Right ventricle myocardium superior (tissue), 1 donor: ENCODE measurements around the gene GFER. TPM values are rescaled to one million over a fixed set of nuclear protein-coding genes. Genes with fewer than 3 reads are reported as not detected.
"Not testable (repeated sequence)": the region's sequence is repeated elsewhere in the genome, so short reads cannot be mapped to it uniquely, and the experiment has no call there.

Experiments
- ATAC-seq: fragments of 200-7000 bp; cut with Tn5 transposase; one replicate; pipeline ENCODE4 v1.9.1; 2020; ENCODE audit warnings: mild to moderate bottlenecking; ENCODE audit not compliant: poor library complexity
- DNase-seq: peaks from one replicate; pipeline ENCODE4 v3.0.0-alpha.2; 2020
- intact Hi-C: fragments of 100-400 bp; cut with DNase I; formaldehyde crosslinking; loops from one replicate; pipeline ENCODE4 v1.11.2; 2022
- total RNA-seq: library from RNA; stranded (reverse); fragmentation: NEBNext Ultra II Directional; extraction: Animal tissue kit (Norgen Biotek cat#: 25700); gene quantifications from one replicate; pipeline ENCODE4 v1.2.1, GENCODE V29; 2021
- donor health status: DM: no; HTN: yes; CAD: no; lungs with severe emphysema.

GFER gene
- total RNA-seq, 1 donor from 2014 or later, result 28.3 TPM

GRCh38 chr16:2030036-2030435 is 46.0 kb downstream of the GFER start:
- ATAC-seq (no peak), DNase-seq (no peak)
- intact Hi-C loops, result no loop called here

- ATAC-seq (no peak), DNase-seq (peak; percentile 75)
- intact Hi-C loops, result no loop called here
Measured at GRCh38 chr16:2031081-2031577, 47.1 kb downstream of the GFER start.

GRCh38 chr16:2032285-2033056 is 48.5 kb downstream of the GFER start:
- peak; percentile 65 for DNase-seq
- intact Hi-C loops, result no loop called here
- ATAC-seq, result peak; percentile 11

GRCh38 chr16:2033057-2033908 is 49.3 kb downstream of the GFER start:
- DNase-seq (peak; percentile 79), ATAC-seq (peak; percentile 62)
- intact Hi-C loops, result no loop called here

GRCh38 chr16:2033909-2034695 is 50.1 kb downstream of the GFER start:
- DNase-seq, ATAC-seq, intact Hi-C loops: not testable (repeated sequence)

- DNase-seq (no peak), ATAC-seq (no peak)
- intact Hi-C loops, result no loop called here
Measured at GRCh38 chr16:2034696-2035430, 50.9 kb downstream of the GFER start.

- ATAC-seq (peak; percentile 9), DNase-seq (peak; percentile 84)
- intact Hi-C loops, result no loop called here
Measured at GRCh38 chr16:2035431-2036199, 51.6 kb downstream of the GFER start.

GRCh38 chr16:2036200-2036966 is 52.4 kb downstream of the GFER start:
- no peak for DNase-seq

GRCh38 chr16:2037115-2037514 is 53.1 kb downstream of the GFER start:
- ATAC-seq, result no peak
- intact Hi-C loops, result no loop called here
- no peak for DNase-seq

More at GRCh38 chr16:2036200-2036966, 52.4 kb downstream of the GFER start:
- no peak for ATAC-seq
- intact Hi-C loops, result no loop called here

Other genes starting within 250 kb of the GFER start
- 33.6 TPM for gene NME3, start 212.7 kb upstream of the GFER start, total RNA-seq
- 7.1 TPM for gene EME2, start 211.4 kb upstream of the GFER start, total RNA-seq
- gene MRPS34, start 211.1 kb upstream of the GFER start, total RNA-seq, result 91.8 TPM
- gene SPSB3, start 201.6 kb upstream of the GFER start, total RNA-seq, result 37.5 TPM
- gene NUBP2, start 201.2 kb upstream of the GFER start, total RNA-seq, result 34.8 TPM
- 0.11 TPM for gene IGFALS, start 190.5 kb upstream of the GFER start, total RNA-seq
- 163 TPM for gene HAGH, start 157.4 kb upstream of the GFER start, total RNA-seq
- 31.0 TPM for gene FAHD1, start 157.0 kb upstream of the GFER start, total RNA-seq
- not detected for gene MEIOB, start 112.0 kb upstream of the GFER start, total RNA-seq
- gene HS3ST6, start 65.8 kb upstream of the GFER start, total RNA-seq, result not detected
- 22.8 TPM for gene MSRB1, start 41.0 kb upstream of the GFER start, total RNA-seq
- gene RPL3L, start 29.5 kb upstream of the GFER start, total RNA-seq, result 304 TPM
- 723 TPM for gene NDUFB10, start 24.7 kb upstream of the GFER start, total RNA-seq
- 770 TPM for gene RPS2, start 19.4 kb upstream of the GFER start, total RNA-seq
- gene RNF151, start 17.3 kb upstream of the GFER start, total RNA-seq, result not detected
- 20.3 TPM for gene TBL3, start 12.1 kb upstream of the GFER start, total RNA-seq
- not detected for gene NOXO1, start 2.7 kb upstream of the GFER start, total RNA-seq
- gene SYNGR3, start 5.8 kb downstream of the GFER start, total RNA-seq, result 0.32 TPM
- 17.2 TPM for gene ZNF598, start 25.6 kb downstream of the GFER start, total RNA-seq
- gene NPW, start 35.6 kb downstream of the GFER start, total RNA-seq, result not detected
- 258 TPM for gene NHERF2, start 42.7 kb downstream of the GFER start, total RNA-seq
- 26.2 TPM for gene NTHL1, start 63.6 kb downstream of the GFER start, total RNA-seq
- gene TSC2, start 63.8 kb downstream of the GFER start, total RNA-seq, result 67.8 TPM
- 82.8 TPM for gene PKD1, start 151.7 kb downstream of the GFER start, total RNA-seq
- 0.43 TPM for gene RAB26, start 164.4 kb downstream of the GFER start, total RNA-seq
- gene TRAF7, start 171.6 kb downstream of the GFER start, total RNA-seq, result 23.4 TPM
- 5.3 TPM for gene CASKIN1, start 212.4 kb downstream of the GFER start, total RNA-seq
- 23.2 TPM for gene MLST8, start 221.3 kb downstream of the GFER start, total RNA-seq
- 11.3 TPM for gene BRICD5, start 226.7 kb downstream of the GFER start, total RNA-seq
- 34.7 TPM for gene PGP, start 230.6 kb downstream of the GFER start, total RNA-seq
- gene E4F1, start 239.4 kb downstream of the GFER start, total RNA-seq, result 13.6 TPM